B cell (primary cell): ENCODE results near the gene NCOA5. TPM values are rescaled to one million over a fixed set of nuclear protein-coding genes. Genes with fewer than 3 reads are reported as not detected.

Experiments used
- ATAC-seq: fragments of 200-7000 bp; cut with Tn5 transposase; one replicate; pipeline ENCODE4 v1.10.0; 2021; ENCODE audit warnings: low read depth, mild to moderate bottlenecking, moderate number of reproducible peaks, moderate library complexity
- CTCF ChIA-PET: fragments of 350-600 bp; sonication (Branson Sonifier 250); formaldehyde crosslinking; loops from one replicate; lab custom pipeline; 2021; ENCODE audit warnings: antibody characterized with exemption, inconsistent platforms; lab: Charles Lee
- POLR2A ChIA-PET: fragments of 350-600 bp; sonication (Branson Sonifier 250); formaldehyde crosslinking; loops from one replicate; lab custom pipeline; 2021; ENCODE audit warnings: antibody characterized with exemption; lab: Charles Lee
- DNase-seq: peaks from one replicate; pipeline ENCODE4 v3.0.0; 2013
- H2AFZ ChIP-seq: 2 replicates; pipeline ENCODE4 v1.6.1; 2012; ENCODE audit warnings: mild to moderate bottlenecking, low read depth, low read length; ENCODE audit not compliant: insufficient read depth, poor library complexity, severe bottlenecking
- H3K27ac ChIP-seq, 2 donors: 1 replicate in 1 of 2; 2 replicates in 1 of 2; pipeline ENCODE4 v1.5.1; 2012 to 2013; ENCODE audit warnings: low read length in 2 of 2, mild to moderate bottlenecking in 2 of 2, moderate library complexity in 1 of 2
- H3K27me3 ChIP-seq, 4 experiments: fragments of 200-600 bp in 1 of 4; sonication (generic) in 1 of 4; replicated peaks in 1 of 4; 1 replicate in 2 of 4; 2 replicates in 2 of 4; pipeline versions ENCODE4 v1.6.1 to v1.7.0; 2013 to 2016; ENCODE audit warnings: low read length in 3 of 4, mild to moderate bottlenecking in 2 of 4, mixed read lengths in 1 of 4, moderate library complexity in 1 of 4; ENCODE audit not compliant: insufficient read depth in 4 of 4, control insufficient read depth in 3 of 4; ENCODE audit errors: control extremely low read depth in 1 of 4
- H3K36me3 ChIP-seq, 2 experiments: replicated peaks in 1 of 2; 1 replicate in 1 of 2; 2 replicates in 1 of 2; pipeline versions ENCODE4 v1.6.1 to v1.7.1; 2013; ENCODE audit warnings: low read length in 1 of 2; ENCODE audit not compliant: insufficient read depth in 2 of 2, control insufficient read depth in 1 of 2; ENCODE audit errors: control extremely low read depth in 1 of 2, extremely low read depth in 1 of 2
- H3K4me1 ChIP-seq, 2 donors: fragments of 200-600 bp in 1 of 2; sonication (generic) in 1 of 2; 1 replicate in 1 of 2; 2 replicates in 1 of 2; pipeline versions ENCODE4 v1.5.1 to v1.6.1; 2013 to 2017; ENCODE audit warnings: low read length in 2 of 2; ENCODE audit not compliant: control insufficient read depth in 2 of 2, insufficient read depth in 2 of 2
- H3K4me2 ChIP-seq: replicated peaks from 2 replicates; pipeline ENCODE3; 2012; ENCODE audit warnings: mild to moderate bottlenecking, low read depth, low read length; ENCODE audit not compliant: poor library complexity, severe bottlenecking
- H3K4me3 ChIP-seq, 5 experiments: fragments of 200-600 bp in 1 of 5; sonication (generic) in 1 of 5; 1 replicate in 3 of 5; 2 replicates in 2 of 5; pipeline versions ENCODE4 v1.5.1 to v1.7.0; 2011 to 2016; ENCODE audit warnings: low read length in 4 of 5, mild to moderate bottlenecking in 4 of 5, low read depth in 2 of 5, control low read depth in 1 of 5, moderate library complexity in 1 of 5; ENCODE audit not compliant: insufficient read depth in 1 of 5; ENCODE audit errors: control extremely low read depth in 1 of 5, extremely low read depth in 1 of 5
- H3K79me2 ChIP-seq: fragments of 200-600 bp; sonication (generic); one replicate; pipeline ENCODE4 v1.6.0; 2016; ENCODE audit warnings: low read length; ENCODE audit not compliant: control insufficient read depth, insufficient read depth
- H3K9ac ChIP-seq: fragments of 200-600 bp; sonication (generic); 2 replicates; pipeline ENCODE4 v1.6.1; 2017; ENCODE audit warnings: mild to moderate bottlenecking, low read length, moderate library complexity
- H3K9me3 ChIP-seq, 3 donors: one replicate each; pipeline versions ENCODE4 v1.6.1 to v1.7.1; 2013; ENCODE audit warnings: low read length in 2 of 3; ENCODE audit not compliant: control insufficient read depth in 2 of 3, insufficient read depth in 1 of 3; ENCODE audit errors: control extremely low read depth in 1 of 3
- H4K20me1 ChIP-seq: 2 replicates; pipeline ENCODE4 v1.6.0; 2012; ENCODE audit warnings: mild to moderate bottlenecking, low read length; ENCODE audit not compliant: insufficient read depth, control insufficient read depth, poor library complexity, severe bottlenecking
- H3K27ac Mint-ChIP-seq: one replicate; pipeline ENCODE4 v1.8.0; 2021; ENCODE audit warnings: mixed read lengths
- H3K27me3 Mint-ChIP-seq: one replicate; pipeline ENCODE4 v1.8.0; 2021; ENCODE audit warnings: mixed read lengths
- H3K4me1 Mint-ChIP-seq: one replicate; pipeline ENCODE4 v1.8.0; 2021; ENCODE audit warnings: mixed read lengths
- H3K4me3 Mint-ChIP-seq: one replicate; pipeline ENCODE4 v1.8.0; 2021; ENCODE audit warnings: mixed read lengths
- H3K9me3 Mint-ChIP-seq: one replicate; pipeline ENCODE4 v1.8.0; 2022; ENCODE audit warnings: mixed read lengths; ENCODE audit not compliant: insufficient read depth
- EZH2 ChIP-seq: IDR thresholded peaks from 2 replicates; pipeline ENCODE4 v1.6.1; 2012; ENCODE audit warnings: borderline replicate concordance, low read depth, mild to moderate bottlenecking, moderate library complexity, low read length; ENCODE audit not compliant: insufficient read depth, poor library complexity, severe bottlenecking
- WGBS: methylation state at CpG from one replicate; pipeline ENCODE4 v1.1.5; 2013; ENCODE audit warnings: missing lambda C conversion rate; ENCODE audit not compliant: insufficient coverage; 5-methylcytosine and 5-hydroxymethylcytosine counted together
- intact Hi-C: fragments of 100-400 bp; cut with micrococcal nuclease; formaldehyde crosslinking; loops from one replicate; pipeline ENCODE4 v1.10.0; 2022
- polyA plus RNA-seq: library from polyadenylated mRNA; depleted of rRNA; stranded (reverse); fragments of >200 nt; gene quantifications from 2 replicates; pipeline ENCODE4 v1.2.3, GENCODE V29; 2012
- total RNA-seq, 2 donors: library from RNA; stranded (reverse); fragments of 120-200 nt in 1 of 2; gene quantifications; 1 replicate in 1 of 2; 2 replicates in 1 of 2; pipeline versions ENCODE4 v1.2.3 to v1.2.4, GENCODE V29; 2013 to 2022
- TF ChIP-seq, protein P1 (sequence below): fragments of 200-600 bp; IDR thresholded peaks from one replicate; pipeline ENCODE4 v1.8.0; 2022; ENCODE audit warnings: antibody characterized with exemption, mild to moderate bottlenecking

NCOA5 gene
- total and polyA plus RNA-seq, 2 donors (not counting 1 experiment from before 2014, with no cell fraction given): 26.0 to 41.6 TPM

- no peaks in the 10 kb centered on the region for H3K9me3 Mint-ChIP-seq
- H3K4me2 ChIP-seq: peak overlapping the region; percentile 11
- no peaks in the 10 kb centered on the region for H3K79me2 ChIP-seq
- H3K4me3 ChIP-seq: no peak overlapping the region
- H4K20me1 ChIP-seq: no peaks in the 10 kb centered on the region
- ATAC-seq (no peak), DNase-seq (no peak)
- CTCF ChIA-PET: interaction anchor here (1.3 kb wide), 1 partner anchor 33 kb away, joined by 4 read pairs; no protein-coding TSS in a partner anchor
- no peak overlapping the region for H3K27ac ChIP-seq
- H2AFZ ChIP-seq: no peak overlapping the region
- peaks cover 23% of the 10 kb centered on the region for H3K4me1 Mint-ChIP-seq
- H3K9me3 ChIP-seq: peaks cover 0 to 4% (median 0%) of the 10 kb centered on the region in 3 donors
- H3K27me3 ChIP-seq: peaks cover 0 to 52% (median 18%) of the 10 kb centered on the region in 4 experiments
- no peak overlapping the region for H3K9ac ChIP-seq
- intact Hi-C loops: loop anchor here (5.0 to 10.0 kb wide), 3 partner anchors 87 to 667 kb away; partner anchors contain the start of gene TP53RK
- POLR2A ChIA-PET: no interaction called here
- peaks cover 24 to 26% of the 10 kb centered on the region in 2 donors for H3K4me1 ChIP-seq
- no peaks in the 10 kb centered on the region for H3K36me3 ChIP-seq
- TF ChIP-seq, protein P1, sequence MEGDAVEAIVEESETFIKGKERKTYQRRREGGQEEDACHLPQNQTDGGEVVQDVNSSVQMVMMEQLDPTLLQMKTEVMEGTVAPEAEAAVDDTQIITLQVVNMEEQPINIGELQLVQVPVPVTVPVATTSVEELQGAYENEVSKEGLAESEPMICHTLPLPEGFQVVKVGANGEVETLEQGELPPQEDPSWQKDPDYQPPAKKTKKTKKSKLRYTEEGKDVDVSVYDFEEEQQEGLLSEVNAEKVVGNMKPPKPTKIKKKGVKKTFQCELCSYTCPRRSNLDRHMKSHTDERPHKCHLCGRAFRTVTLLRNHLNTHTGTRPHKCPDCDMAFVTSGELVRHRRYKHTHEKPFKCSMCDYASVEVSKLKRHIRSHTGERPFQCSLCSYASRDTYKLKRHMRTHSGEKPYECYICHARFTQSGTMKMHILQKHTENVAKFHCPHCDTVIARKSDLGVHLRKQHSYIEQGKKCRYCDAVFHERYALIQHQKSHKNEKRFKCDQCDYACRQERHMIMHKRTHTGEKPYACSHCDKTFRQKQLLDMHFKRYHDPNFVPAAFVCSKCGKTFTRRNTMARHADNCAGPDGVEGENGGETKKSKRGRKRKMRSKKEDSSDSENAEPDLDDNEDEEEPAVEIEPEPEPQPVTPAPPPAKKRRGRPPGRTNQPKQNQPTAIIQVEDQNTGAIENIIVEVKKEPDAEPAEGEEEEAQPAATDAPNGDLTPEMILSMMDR: no peak
- TF ChIP-seq EZH2: no peak
- no peak overlapping the region for H3K27ac Mint-ChIP-seq
- H3K4me3 Mint-ChIP-seq: peak overlapping the region; percentile 32
- H3K27me3 Mint-ChIP-seq: peaks cover 36% of the 10 kb centered on the region
- WGBS: 10% methylated on average over 2 of the region's 4 CpGs
These were observed 69.2 kb downstream of the NCOA5 start for GRCh38 chr20:46020555-46020954.

GRCh38 chr20:46018611-46019010 is 71.2 kb downstream of the NCOA5 start:
- Mint-ChIP-seq H3K4me1 (peaks cover 35% of the 10 kb centered on the region), H3K4me3 (no peak overlapping the region)

More at GRCh38 chr20:46018611-46019010, 71.2 kb downstream of the NCOA5 start:
- Histone ChIP-seq H3K9me3 (peaks cover 0 to 7% (median 0%) of the 10 kb centered on the region in 3 donors), H4K20me1 (no peaks in the 10 kb centered on the region), H2AFZ (no peak overlapping the region), H3K36me3 (no peaks in the 10 kb centered on the region), H3K4me2 (no peak overlapping the region), H3K4me3 (no peak overlapping the region), H3K79me2 (no peaks in the 10 kb centered on the region), H3K4me1 (peaks cover 28 to 36% of the 10 kb centered on the region in 2 donors), H3K27me3 (peaks cover 0 to 40% (median 16%) of the 10 kb centered on the region in 4 experiments), H3K27ac (no peak overlapping the region), H3K9ac (no peak overlapping the region)
- WGBS: 56% methylated on average over 6 of the region's 6 CpGs
- Mint-ChIP-seq H3K27ac (no peak overlapping the region), H3K9me3 (no peaks in the 10 kb centered on the region), H3K27me3 (peaks cover 32% of the 10 kb centered on the region)
- ChIA-PET POLR2A (no interaction called here), CTCF (interaction anchor here (1.7 kb wide), 1 partner anchor 11 kb away, joined by 7 read pairs; no protein-coding TSS in a partner anchor)
- ATAC-seq (no peak), DNase-seq (no peak)
- intact Hi-C loops: no loop called here
- TF ChIP-seq, protein P1: no peak
- no peak for TF ChIP-seq EZH2
